ENCODE data around the gene GRIP2. TPM values are rescaled to one million over a fixed set of nuclear protein-coding genes. Genes with fewer than 3 reads are reported as not detected.
A peak's percentile ranks its signal among the peaks of the same experiment; 100 is the strongest.

The GRIP2 gene
- total and polyA plus RNA-seq, 2 of the 4 experiments (the other 2 are of a cell fraction): 0.05 TPM; not detected in 1

DNA sequence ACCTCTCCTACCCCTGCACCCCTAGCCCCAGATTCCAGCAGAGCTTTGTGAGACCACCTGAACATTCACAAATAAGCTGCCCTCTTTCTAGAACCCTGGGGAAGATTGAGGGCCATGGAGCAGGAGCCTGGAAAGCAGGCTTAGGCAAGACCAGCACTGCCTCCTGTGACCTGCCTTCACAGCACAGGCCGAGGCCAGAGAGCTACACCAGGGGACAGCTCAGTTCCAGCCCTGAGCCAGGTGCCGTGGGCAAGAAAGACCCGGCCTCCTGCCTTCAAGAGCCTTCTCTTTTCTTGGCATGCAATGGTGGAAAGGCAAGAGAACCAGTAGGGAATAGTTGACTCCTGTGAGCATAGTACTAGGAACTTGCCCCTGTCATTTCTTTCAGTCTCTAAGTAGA is 89.6 kb downstream of the GRIP2 start:
- Histone ChIP-seq H2BK20ac (ENCODE audit: low read depth, low read length) (no peak overlapping the region), H3K4me2 (ENCODE audit: low read depth, low read length) (no peak overlapping the region), H4K91ac (ENCODE audit: insufficient read depth, low read depth, low read length) (0 out of 2 replicates have a peak overlapping the region, but pooled peaks have one; percentile 15), H3K4me3 (ENCODE audit: insufficient read depth, low read depth, low read length) (no peak overlapping the region), H3K14ac (replicated peaks; ENCODE audit: low read depth, low read length) (no peak overlapping the region), H3K27me3 (ENCODE audit: control insufficient read depth, insufficient read depth, low read length) (no peaks in the 10 kb centered on the region), H4K8ac (ENCODE audit: low read depth in 2 of 2, low read length in 2 of 2) (no peak overlapping the region), H2AK9ac (replicated peaks; ENCODE audit: low read depth, low read length, poor library complexity) (no peak overlapping the region), H3K9me1 (ENCODE audit: insufficient read depth, low read length) (peaks cover 33% of the 10 kb centered on the region), H3K9ac (ENCODE audit: low read depth, low read length) (no peak overlapping the region), H3K79me1 (ENCODE audit: low read depth in 1 of 2, low read length in 2 of 2) (peaks cover 13 to 25% of the 10 kb centered on the region in 2 experiments), H3K36me3 (ENCODE audit: control insufficient read depth, insufficient read depth, low read length) (peaks cover 50% of the 10 kb centered on the region), H4K5ac (ENCODE audit: low read depth, low read length) (no peak overlapping the region), H4K20me1 (ENCODE audit: insufficient read depth, low read length) (peaks cover 4% of the 10 kb centered on the region; the same call in 1 of the 2 replicates), H2AFZ (replicated peaks; ENCODE audit: low read length, poor library complexity) (no peak overlapping the region), H3K4me1 (ENCODE audit: control insufficient read depth, insufficient read depth, low read length) (peaks cover 22% of the 10 kb centered on the region), H2BK15ac (ENCODE audit: low read depth, low read length) (no peak overlapping the region), H3K9me3 (ENCODE audit: control insufficient read depth, insufficient read depth, low read length) (no peaks in the 10 kb centered on the region), H3K23ac (ENCODE audit: low read depth, low read length) (no peak overlapping the region), H3K56ac (ENCODE audit: extremely low read depth, insufficient read depth, low read length) (no peak overlapping the region), H3K18ac (ENCODE audit: low read depth, low read length) (no peak overlapping the region), H2BK5ac (ENCODE audit: low read depth, low read length, poor library complexity, severe bottlenecking) (no peak overlapping the region), H3K4ac (ENCODE audit: low read depth, low read length) (peak overlapping the region; percentile 17), H2AK5ac (ENCODE audit: low read depth, low read length) (peak overlapping the region; percentile 18; the same call in 1 of the 2 replicates), H2BK120ac (ENCODE audit: low read depth, low read length) (0 out of 2 replicates have a peak overlapping the region, but pooled peaks have one; percentile 17), H3K27ac (ENCODE audit: insufficient read depth, low read length) (no peak overlapping the region)
- dilution Hi-C loops (cut with HindIII; ENCODE audit: low sequenced_read_pairs, unreplicated experiment): no loop called here
- ChIA-PET CTCF (interaction anchor here (2.0 kb wide), 1 partner anchor 247 kb away, joined by 5 read pairs; no protein-coding TSS in a partner anchor), POLR2A (ENCODE audit: unreplicated experiment) (no interaction called here)
- in situ Hi-C loops (cut with MboI; ENCODE audit: low sequenced_read_pairs): no loop called here
- TF ChIP-seq, protein P1, sequence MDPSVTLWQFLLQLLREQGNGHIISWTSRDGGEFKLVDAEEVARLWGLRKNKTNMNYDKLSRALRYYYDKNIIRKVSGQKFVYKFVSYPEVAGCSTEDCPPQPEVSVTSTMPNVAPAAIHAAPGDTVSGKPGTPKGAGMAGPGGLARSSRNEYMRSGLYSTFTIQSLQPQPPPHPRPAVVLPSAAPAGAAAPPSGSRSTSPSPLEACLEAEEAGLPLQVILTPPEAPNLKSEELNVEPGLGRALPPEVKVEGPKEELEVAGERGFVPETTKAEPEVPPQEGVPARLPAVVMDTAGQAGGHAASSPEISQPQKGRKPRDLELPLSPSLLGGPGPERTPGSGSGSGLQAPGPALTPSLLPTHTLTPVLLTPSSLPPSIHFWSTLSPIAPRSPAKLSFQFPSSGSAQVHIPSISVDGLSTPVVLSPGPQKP (IDR thresholded peaks at IDR 0.05; ENCODE audit: borderline replicate concordance, low read depth, low read length): no peak
- TF ChIP-seq FOS (IDR thresholded peaks at IDR 0.05; ENCODE audit: low read depth, low read length) (no peak), CHD1 (IDR thresholded peaks at IDR 0.05; ENCODE audit: low read depth, low read length) (no peak)
- TF ChIP-seq, protein P2, sequence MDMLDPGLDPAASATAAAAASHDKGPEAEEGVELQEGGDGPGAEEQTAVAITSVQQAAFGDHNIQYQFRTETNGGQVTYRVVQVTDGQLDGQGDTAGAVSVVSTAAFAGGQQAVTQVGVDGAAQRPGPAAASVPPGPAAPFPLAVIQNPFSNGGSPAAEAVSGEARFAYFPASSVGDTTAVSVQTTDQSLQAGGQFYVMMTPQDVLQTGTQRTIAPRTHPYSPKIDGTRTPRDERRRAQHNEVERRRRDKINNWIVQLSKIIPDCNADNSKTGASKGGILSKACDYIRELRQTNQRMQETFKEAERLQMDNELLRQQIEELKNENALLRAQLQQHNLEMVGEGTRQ (IDR thresholded peaks at IDR 0.05; ENCODE audit: low read depth, low read length): no peak
- DNase-seq (no peak), ATAC-seq (ENCODE audit: low read depth) (no peak)
- intact Hi-C loops (cut with micrococcal nuclease): no loop called here
- 100% methylated on average over 1 of the region's 3 CpGs; no CpG with 5 or more reads in 1 of the 2 experiments for WGBS, 2 experiments (ENCODE audit: extremely low coverage in 2 of 2, insufficient read length in 1 of 2)
- BruUV-seq (replicated peaks): no TSS peak

Measured in IMR-90 (cell line).